ENCODE results near the gene RBM23. TPM values are rescaled to one million over a fixed set of nuclear protein-coding genes. Genes with fewer than 3 reads are reported as not detected.

Gene RBM23
- total RNA-seq, 1 experiment from 2014 or later, result 42.4 TPM

DNA sequence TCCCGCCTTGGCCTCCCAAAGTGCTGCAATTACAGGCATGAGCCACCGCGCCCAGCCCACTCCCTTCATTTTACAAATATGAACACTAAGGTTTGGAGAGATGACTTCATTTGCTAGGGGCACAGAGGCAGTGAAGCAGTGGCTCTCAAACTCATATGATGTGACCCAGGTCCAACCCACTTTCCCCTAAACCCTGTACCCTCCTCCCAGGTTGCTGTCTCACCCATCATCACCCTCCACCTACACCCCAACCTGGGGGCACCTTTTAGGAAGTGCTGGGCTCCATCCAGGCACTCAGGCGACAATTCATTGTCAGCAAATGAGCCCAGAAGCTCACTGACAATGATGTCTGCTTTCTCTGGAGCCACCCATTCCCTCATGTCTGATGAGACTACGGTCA is 4.8 kb upstream of the RBM23 start (continued):
- TF ChIP-seq, protein P1, sequence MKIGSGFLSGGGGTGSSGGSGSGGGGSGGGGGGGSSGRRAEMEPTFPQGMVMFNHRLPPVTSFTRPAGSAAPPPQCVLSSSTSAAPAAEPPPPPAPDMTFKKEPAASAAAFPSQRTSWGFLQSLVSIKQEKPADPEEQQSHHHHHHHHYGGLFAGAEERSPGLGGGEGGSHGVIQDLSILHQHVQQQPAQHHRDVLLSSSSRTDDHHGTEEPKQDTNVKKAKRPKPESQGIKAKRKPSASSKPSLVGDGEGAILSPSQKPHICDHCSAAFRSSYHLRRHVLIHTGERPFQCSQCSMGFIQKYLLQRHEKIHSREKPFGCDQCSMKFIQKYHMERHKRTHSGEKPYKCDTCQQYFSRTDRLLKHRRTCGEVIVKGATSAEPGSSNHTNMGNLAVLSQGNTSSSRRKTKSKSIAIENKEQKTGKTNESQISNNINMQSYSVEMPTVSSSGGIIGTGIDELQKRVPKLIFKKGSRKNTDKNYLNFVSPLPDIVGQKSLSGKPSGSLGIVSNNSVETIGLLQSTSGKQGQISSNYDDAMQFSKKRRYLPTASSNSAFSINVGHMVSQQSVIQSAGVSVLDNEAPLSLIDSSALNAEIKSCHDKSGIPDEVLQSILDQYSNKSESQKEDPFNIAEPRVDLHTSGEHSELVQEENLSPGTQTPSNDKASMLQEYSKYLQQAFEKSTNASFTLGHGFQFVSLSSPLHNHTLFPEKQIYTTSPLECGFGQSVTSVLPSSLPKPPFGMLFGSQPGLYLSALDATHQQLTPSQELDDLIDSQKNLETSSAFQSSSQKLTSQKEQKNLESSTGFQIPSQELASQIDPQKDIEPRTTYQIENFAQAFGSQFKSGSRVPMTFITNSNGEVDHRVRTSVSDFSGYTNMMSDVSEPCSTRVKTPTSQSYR (CRISPR knock-in tag; IDR thresholded peaks at IDR 0.05), result no peak
- no peak for TF ChIP-seq IRF2 (CRISPR knock-in tag; IDR thresholded peaks at IDR 0.05; ENCODE audit: borderline replicate concordance, low read depth)
- no peak for TF ChIP-seq ZNF425 (CRISPR knock-in tag; conservative IDR thresholded peaks at IDR 0.05)
- no peak for TF ChIP-seq FOXK1 (CRISPR knock-in tag; IDR thresholded peaks at IDR 0.05)
- no peak for TF ChIP-seq SMAD3 (CRISPR knock-in tag; IDR thresholded peaks at IDR 0.05; ENCODE audit: borderline replicate concordance)

GRCh38 chr14:22922294-22922693 is 3.3 kb upstream of the RBM23 start:
- H3K27me3 Mint-ChIP-seq (ENCODE audit: low read depth), result peaks cover 2% of the 10 kb centered on the region; the same call in 1 of the 2 replicates
- peaks cover 67% of the 10 kb centered on the region for H3K36me3 Mint-ChIP-seq
- H3K9me3 Mint-ChIP-seq, result no peaks in the 10 kb centered on the region
- no peak for ATAC-seq
- no peak for DNase-seq (ENCODE audit: low spot score)
- peaks cover 17% of the 10 kb centered on the region for H3K4me1 Mint-ChIP-seq
- no peak overlapping the region for H3K4me3 Mint-ChIP-seq
- TF ChIP-seq, protein P2, sequence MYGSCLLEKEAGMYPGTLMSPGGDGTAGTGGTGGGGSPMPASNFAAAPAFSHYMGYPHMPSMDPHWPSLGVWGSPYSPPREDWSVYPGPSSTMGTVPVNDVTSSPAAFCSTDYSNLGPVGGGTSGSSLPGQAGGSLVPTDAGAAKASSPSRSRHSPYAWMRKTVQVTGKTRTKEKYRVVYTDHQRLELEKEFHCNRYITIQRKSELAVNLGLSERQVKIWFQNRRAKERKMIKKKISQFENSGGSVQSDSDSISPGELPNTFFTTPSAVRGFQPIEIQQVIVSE (CRISPR knock-in tag; IDR thresholded peaks at IDR 0.05; ENCODE audit: borderline replicate concordance), result no peak
- TF ChIP-seq SMAD3 (CRISPR knock-in tag; IDR thresholded peaks at IDR 0.05; ENCODE audit: borderline replicate concordance) (no peak), NR2C2 (CRISPR knock-in tag; IDR thresholded peaks at IDR 0.05) (no peak), NR1H2 (CRISPR knock-in tag; IDR thresholded peaks at IDR 0.05) (no peak), GABPB1 (CRISPR knock-in tag; IDR thresholded peaks at IDR 0.05) (no peak)
- H3K27ac Mint-ChIP-seq, result no peak overlapping the region
- CTCF ChIA-PET, result no interaction called here
- POLR2A ChIA-PET, result no interaction called here

- Mint-ChIP-seq H3K9me3 (no peaks in the 10 kb centered on the region), H3K36me3 (peaks cover 55% of the 10 kb centered on the region), H3K27me3 (ENCODE audit: low read depth) (peaks cover 2% of the 10 kb centered on the region; the same call in 1 of the 2 replicates), H3K4me3 (no peak overlapping the region), H3K4me1 (peaks cover 17% of the 10 kb centered on the region), H3K27ac (no peak overlapping the region)
- ChIA-PET POLR2A (no interaction called here), CTCF (interaction anchor here (0.8 to 2.8 kb wide), 6 partner anchors 9 to 156 kb away, joined by 3 to 19 read pairs (median 6); partner anchors contain the start of gene PRMT5)
- ATAC-seq (no peak), DNase-seq (ENCODE audit: low spot score) (no peak)
- TF ChIP-seq JUN (CRISPR knock-in tag; IDR thresholded peaks at IDR 0.05), result no peak
- TF ChIP-seq, protein P3, sequence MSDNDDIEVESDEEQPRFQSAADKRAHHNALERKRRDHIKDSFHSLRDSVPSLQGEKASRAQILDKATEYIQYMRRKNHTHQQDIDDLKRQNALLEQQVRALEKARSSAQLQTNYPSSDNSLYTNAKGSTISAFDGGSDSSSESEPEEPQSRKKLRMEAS (CRISPR knock-in tag; IDR thresholded peaks at IDR 0.05), result no peak
- no peak for TF ChIP-seq E2F5 (CRISPR knock-in tag; IDR thresholded peaks at IDR 0.05)
- TF ChIP-seq NR1H2 (CRISPR knock-in tag; IDR thresholded peaks at IDR 0.05), result no peak
Observed at GRCh38 chr14:22920697-22921096, 1.7 kb upstream of the RBM23 start.

DNA sequence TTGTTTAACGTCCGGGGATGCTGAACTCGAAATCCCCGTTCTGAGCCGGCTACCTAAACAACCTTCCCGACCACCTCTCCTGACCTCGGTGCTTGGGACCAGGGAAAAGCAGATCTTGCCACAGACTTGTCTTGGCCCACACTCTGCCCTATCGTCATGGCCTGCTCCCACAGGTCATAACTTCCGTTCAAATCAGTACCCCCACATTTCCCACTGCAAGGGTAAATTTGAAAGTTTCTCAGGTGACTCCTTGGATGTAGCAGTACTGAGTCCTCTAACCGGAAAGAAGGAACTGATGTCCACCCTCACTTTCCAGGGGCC is 612 bp upstream of the RBM23 start:
- H3K4me3 Mint-ChIP-seq, result peak overlapping the region; percentile 92
- H3K4me1 Mint-ChIP-seq, result peaks cover 17% of the 10 kb centered on the region
- DNase-seq (ENCODE audit: low spot score), result no peak
- no peaks in the 10 kb centered on the region for H3K9me3 Mint-ChIP-seq
- H3K27me3 Mint-ChIP-seq (ENCODE audit: low read depth), result peaks cover 2% of the 10 kb centered on the region; the same call in 1 of the 2 replicates
- H3K27ac Mint-ChIP-seq, result peak overlapping the region; percentile 98
- ChIA-PET CTCF (interaction anchor here (0.9 to 2.8 kb wide), 20 partner anchors 8 to 363 kb away, joined by 3 to 19 read pairs (median 4); partner anchors contain the start of genes ACIN1, C14orf119, LRP10 and PRMT5), POLR2A (interaction anchor here (0.8 to 2.4 kb wide), 6 partner anchors 10 to 176 kb away, joined by 3 to 14 read pairs (median 5); partner anchors contain the start of genes ACIN1, C14orf119, PRMT5 and REM2)
- peaks cover 48% of the 10 kb centered on the region for H3K36me3 Mint-ChIP-seq
- no peak for ATAC-seq
- no peak for TF ChIP-seq GRHL2 (CRISPR knock-in tag; IDR thresholded peaks at IDR 0.05; ENCODE audit: insufficient replicate concordance, severe bottlenecking)
- no peak for TF ChIP-seq IRF2 (CRISPR knock-in tag; IDR thresholded peaks at IDR 0.05; ENCODE audit: borderline replicate concordance, low read depth)
- no peak for TF ChIP-seq ZBTB21 (CRISPR knock-in tag; IDR thresholded peaks at IDR 0.05; ENCODE audit: borderline replicate concordance)
- TF ChIP-seq, protein P4, sequence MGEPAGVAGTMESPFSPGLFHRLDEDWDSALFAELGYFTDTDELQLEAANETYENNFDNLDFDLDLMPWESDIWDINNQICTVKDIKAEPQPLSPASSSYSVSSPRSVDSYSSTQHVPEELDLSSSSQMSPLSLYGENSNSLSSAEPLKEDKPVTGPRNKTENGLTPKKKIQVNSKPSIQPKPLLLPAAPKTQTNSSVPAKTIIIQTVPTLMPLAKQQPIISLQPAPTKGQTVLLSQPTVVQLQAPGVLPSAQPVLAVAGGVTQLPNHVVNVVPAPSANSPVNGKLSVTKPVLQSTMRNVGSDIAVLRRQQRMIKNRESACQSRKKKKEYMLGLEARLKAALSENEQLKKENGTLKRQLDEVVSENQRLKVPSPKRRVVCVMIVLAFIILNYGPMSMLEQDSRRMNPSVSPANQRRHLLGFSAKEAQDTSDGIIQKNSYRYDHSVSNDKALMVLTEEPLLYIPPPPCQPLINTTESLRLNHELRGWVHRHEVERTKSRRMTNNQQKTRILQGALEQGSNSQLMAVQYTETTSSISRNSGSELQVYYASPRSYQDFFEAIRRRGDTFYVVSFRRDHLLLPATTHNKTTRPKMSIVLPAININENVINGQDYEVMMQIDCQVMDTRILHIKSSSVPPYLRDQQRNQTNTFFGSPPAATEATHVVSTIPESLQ (CRISPR knock-in tag; IDR thresholded peaks at IDR 0.05), result no peak
- TF ChIP-seq, protein P5, sequence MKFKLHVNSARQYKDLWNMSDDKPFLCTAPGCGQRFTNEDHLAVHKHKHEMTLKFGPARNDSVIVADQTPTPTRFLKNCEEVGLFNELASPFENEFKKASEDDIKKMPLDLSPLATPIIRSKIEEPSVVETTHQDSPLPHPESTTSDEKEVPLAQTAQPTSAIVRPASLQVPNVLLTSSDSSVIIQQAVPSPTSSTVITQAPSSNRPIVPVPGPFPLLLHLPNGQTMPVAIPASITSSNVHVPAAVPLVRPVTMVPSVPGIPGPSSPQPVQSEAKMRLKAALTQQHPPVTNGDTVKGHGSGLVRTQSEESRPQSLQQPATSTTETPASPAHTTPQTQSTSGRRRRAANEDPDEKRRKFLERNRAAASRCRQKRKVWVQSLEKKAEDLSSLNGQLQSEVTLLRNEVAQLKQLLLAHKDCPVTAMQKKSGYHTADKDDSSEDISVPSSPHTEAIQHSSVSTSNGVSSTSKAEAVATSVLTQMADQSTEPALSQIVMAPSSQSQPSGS (CRISPR knock-in tag; IDR thresholded peaks at IDR 0.05; ENCODE audit: borderline replicate concordance, low read depth), result no peak
- TF ChIP-seq HMGXB4 (CRISPR knock-in tag; IDR thresholded peaks at IDR 0.05), result no peak

All from WTC11 (cell line).